ENCODE measurements around the gene ERAL1. TPM values are rescaled to one million over a fixed set of nuclear protein-coding genes. Genes with fewer than 3 reads are reported as not detected.
A peak's percentile ranks its signal among the peaks of the same experiment; 100 is the strongest.

Gene ERAL1
- total and polyA plus RNA-seq, 4 donors = 28.4 to 39.3 (median 36.9) TPM

DNA sequence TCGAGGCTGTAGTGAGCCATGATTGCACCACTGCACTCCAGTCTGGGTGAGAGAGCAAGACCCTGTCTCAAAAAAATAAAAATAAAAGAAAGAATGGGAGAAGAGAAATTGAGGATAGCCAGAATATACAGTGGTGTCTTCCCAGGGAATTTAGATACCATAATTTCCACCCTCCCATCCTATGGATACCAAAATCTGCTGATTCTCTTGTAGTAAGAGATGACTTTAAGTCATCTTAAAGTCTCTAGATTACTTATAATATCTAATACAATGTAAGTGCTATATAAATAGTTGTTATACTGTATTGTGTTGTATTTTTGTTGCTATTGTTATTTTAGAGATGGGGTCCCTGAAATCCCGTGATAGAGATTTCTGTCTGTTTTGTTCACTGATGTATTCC, 1.5 kb upstream of the ERAL1 start:
- H3K4me3 ChIP-seq = no peak overlapping the region
- no peak overlapping the region for H3K27ac ChIP-seq (ENCODE audit: low read depth in 1 of 2, low read length in 1 of 2)
- DNase-seq (no peak), ATAC-seq (ENCODE audit: insufficient read depth, low FRiP score) (no peak)
- 95 to 100% methylated on average over 2 of the region's 2 CpGs for WGBS, 2 donors
- peaks cover 3 to 13% (median 8%) of the 10 kb centered on the region in 4 donors for H3K36me3 ChIP-seq (ENCODE audit: control insufficient read depth in 4 of 4, insufficient read depth in 4 of 4, low read length in 4 of 4)
- TF ChIP-seq, protein P1, sequence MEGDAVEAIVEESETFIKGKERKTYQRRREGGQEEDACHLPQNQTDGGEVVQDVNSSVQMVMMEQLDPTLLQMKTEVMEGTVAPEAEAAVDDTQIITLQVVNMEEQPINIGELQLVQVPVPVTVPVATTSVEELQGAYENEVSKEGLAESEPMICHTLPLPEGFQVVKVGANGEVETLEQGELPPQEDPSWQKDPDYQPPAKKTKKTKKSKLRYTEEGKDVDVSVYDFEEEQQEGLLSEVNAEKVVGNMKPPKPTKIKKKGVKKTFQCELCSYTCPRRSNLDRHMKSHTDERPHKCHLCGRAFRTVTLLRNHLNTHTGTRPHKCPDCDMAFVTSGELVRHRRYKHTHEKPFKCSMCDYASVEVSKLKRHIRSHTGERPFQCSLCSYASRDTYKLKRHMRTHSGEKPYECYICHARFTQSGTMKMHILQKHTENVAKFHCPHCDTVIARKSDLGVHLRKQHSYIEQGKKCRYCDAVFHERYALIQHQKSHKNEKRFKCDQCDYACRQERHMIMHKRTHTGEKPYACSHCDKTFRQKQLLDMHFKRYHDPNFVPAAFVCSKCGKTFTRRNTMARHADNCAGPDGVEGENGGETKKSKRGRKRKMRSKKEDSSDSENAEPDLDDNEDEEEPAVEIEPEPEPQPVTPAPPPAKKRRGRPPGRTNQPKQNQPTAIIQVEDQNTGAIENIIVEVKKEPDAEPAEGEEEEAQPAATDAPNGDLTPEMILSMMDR (IDR thresholded peaks at IDR 0.05; ENCODE audit: control extremely low read depth, extremely low read depth) = no peak
- peaks cover 0 to 11% (median 3%) of the 10 kb centered on the region in 5 donors for H3K4me1 ChIP-seq (ENCODE audit: control insufficient read depth in 5 of 5, insufficient read depth in 5 of 5, low read length in 5 of 5)
- no peak overlapping the region for H3K9ac ChIP-seq (ENCODE audit: insufficient read depth in 1 of 2, low read length in 2 of 2)
- no peaks in the 10 kb centered on the region for H3K9me3 ChIP-seq (ENCODE audit: control insufficient read depth in 4 of 4, insufficient read depth in 3 of 4, low read length in 3 of 4)
- H3K27me3 ChIP-seq (ENCODE audit: control insufficient read depth in 3 of 3, insufficient read depth in 3 of 3, low read length in 2 of 3) = no peaks in the 10 kb centered on the region

DNA sequence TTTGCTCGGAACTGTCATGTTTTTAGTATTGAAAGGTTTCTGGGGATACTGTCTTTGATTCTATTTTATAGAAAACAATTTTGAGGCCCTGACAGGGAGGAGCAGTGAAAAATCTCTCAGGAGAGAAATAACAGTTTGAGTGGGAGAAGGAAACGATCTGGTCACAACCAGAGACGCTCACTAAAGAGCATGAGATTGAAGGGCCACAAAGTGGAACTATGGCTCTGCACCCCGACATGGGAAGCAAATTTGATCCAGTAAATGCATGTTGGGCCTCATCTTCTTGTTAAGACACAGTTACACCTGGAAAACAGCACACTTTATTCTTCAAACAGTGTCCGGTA, 492 bp downstream of the ERAL1 start:
- peaks cover 0 to 11% (median 3%) of the 10 kb centered on the region in 5 donors for H3K4me1 ChIP-seq (ENCODE audit: control insufficient read depth in 5 of 5, insufficient read depth in 5 of 5, low read length in 5 of 5)

DNA sequence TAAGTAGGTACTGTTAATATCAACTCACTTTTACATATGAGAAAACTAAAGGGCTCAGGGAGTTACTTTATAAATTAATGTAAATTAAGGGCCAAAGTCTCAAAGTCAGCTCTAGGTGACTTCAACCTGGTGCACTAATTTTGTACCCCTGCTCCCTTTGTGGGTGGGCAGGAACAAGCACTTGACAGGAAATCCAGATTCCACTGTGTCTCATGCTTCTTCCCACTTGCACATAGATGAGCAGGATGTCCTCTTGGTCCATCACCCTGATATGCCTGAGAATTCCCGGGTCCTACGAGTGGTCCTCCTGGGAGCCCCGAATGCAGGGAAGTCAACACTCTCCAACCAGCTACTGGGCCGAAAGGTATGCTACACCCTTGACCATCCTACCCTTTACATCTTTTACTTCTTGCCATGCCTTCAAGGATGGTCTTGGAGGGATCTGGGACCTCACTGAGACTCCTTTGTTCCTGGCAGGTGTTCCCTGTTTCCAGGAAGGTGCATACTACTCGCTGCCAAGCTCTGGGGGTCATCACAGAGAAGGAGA, 1.3 kb downstream of the ERAL1 start:
- ATAC-seq (ENCODE audit: insufficient read depth, low FRiP score) (no peak), DNase-seq (no peak)
- 91 to 98% methylated on average over 5 of the region's 5 CpGs for WGBS, 2 donors
- no peak overlapping the region for H3K9ac ChIP-seq (ENCODE audit: insufficient read depth in 1 of 2, low read length in 2 of 2)
- no peak overlapping the region for H3K27ac ChIP-seq (ENCODE audit: low read depth in 1 of 2, low read length in 1 of 2)
- H3K4me3 ChIP-seq = no peak overlapping the region
- no peaks in the 10 kb centered on the region for H3K9me3 ChIP-seq (ENCODE audit: control insufficient read depth in 4 of 4, insufficient read depth in 3 of 4, low read length in 3 of 4)
- peaks cover 3 to 26% (median 23%) of the 10 kb centered on the region in 4 donors for H3K36me3 ChIP-seq (ENCODE audit: control insufficient read depth in 4 of 4, insufficient read depth in 4 of 4, low read length in 4 of 4)
- TF ChIP-seq, protein P1 (IDR thresholded peaks at IDR 0.05; ENCODE audit: control extremely low read depth, extremely low read depth) = no peak
- no peaks in the 10 kb centered on the region for H3K27me3 ChIP-seq (ENCODE audit: control insufficient read depth in 3 of 3, insufficient read depth in 3 of 3, low read length in 2 of 3)
- H3K4me1 ChIP-seq (ENCODE audit: control insufficient read depth in 5 of 5, insufficient read depth in 5 of 5, low read length in 5 of 5) = peaks cover 0 to 11% (median 3%) of the 10 kb centered on the region in 5 donors

More for the DNA sequence above, 492 bp downstream of the ERAL1 start:
- Histone ChIP-seq H3K9me3 (ENCODE audit: control insufficient read depth in 4 of 4, insufficient read depth in 3 of 4, low read length in 3 of 4) (no peaks in the 10 kb centered on the region), H3K36me3 (ENCODE audit: control insufficient read depth in 4 of 4, insufficient read depth in 4 of 4, low read length in 4 of 4) (peaks cover 3 to 23% (median 19%) of the 10 kb centered on the region in 4 donors), H3K9ac (ENCODE audit: insufficient read depth in 1 of 2, low read length in 2 of 2) (peak overlapping the region; percentile 79 to 88), H3K27me3 (ENCODE audit: control insufficient read depth in 3 of 3, insufficient read depth in 3 of 3, low read length in 2 of 3) (no peaks in the 10 kb centered on the region), H3K4me3 (peak overlapping the region; percentile 92), H3K27ac (ENCODE audit: low read depth in 1 of 2, low read length in 1 of 2) (peak overlapping the region; percentile 43 to 85)
- DNase-seq = no peak
- TF ChIP-seq, protein P1 (IDR thresholded peaks at IDR 0.05; ENCODE audit: control extremely low read depth, extremely low read depth) = no peak
- ATAC-seq (ENCODE audit: insufficient read depth, low FRiP score) = no peak
- whole genome bisulfite sequencing, 2 donors = 16 to 17% methylated on average over 5 of the region's 5 CpGs

All from lung (tissue), 12 donors.